DOHH2 (cell line): ENCODE measurements around the gene TFAP2B.

Experiments
- CTCF ChIP-seq: fragments of 200-600 bp; sonication (generic); IDR thresholded peaks from one replicate; pipeline ENCODE4 v1.5.1; 2014; ENCODE audit warnings: antibody characterized with exemption, mild to moderate bottlenecking, low read depth, low read length; ENCODE audit not compliant: poor library complexity, severe bottlenecking
- EZH2phosphoT487 ChIP-seq: fragments of 200-600 bp; sonication (generic); IDR thresholded peaks from 2 replicates; pipeline ENCODE4 v1.6.1; 2017; ENCODE audit warnings: borderline replicate concordance, mild to moderate bottlenecking, antibody characterized with exemption, low read length, moderate library complexity, mixed read lengths

- TF ChIP-seq CTCF (no peak), EZH2phosphoT487 (no peak)
Observed at GRCh38 chr6:50804283-50804682, 14.4 kb upstream of the TFAP2B start.
